ENCODE data around the gene POLR2C. TPM values are rescaled to one million over a fixed set of nuclear protein-coding genes. Genes with fewer than 3 reads are reported as not detected.

POLR2C gene
- total and polyA plus RNA-seq, 2 of the 13 experiments (the other 11 are each of a cell fraction or from before 2014, with no cell fraction given), result 104 to 216 TPM

- TF ChIP-seq, protein P1, sequence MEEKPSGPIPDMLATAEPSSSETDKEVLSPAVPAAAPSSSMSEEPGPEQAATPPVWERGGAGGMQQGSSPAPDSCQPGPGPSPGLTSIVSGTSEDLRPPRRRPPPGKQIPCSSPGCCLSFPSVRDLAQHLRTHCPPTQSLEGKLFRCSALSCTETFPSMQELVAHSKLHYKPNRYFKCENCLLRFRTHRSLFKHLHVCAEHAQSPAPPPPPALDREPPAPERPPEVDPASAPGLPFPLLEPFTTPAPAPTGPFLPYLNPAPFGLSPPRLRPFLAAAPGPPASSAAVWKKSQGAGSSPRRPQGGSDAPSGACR (CRISPR knock-in tag; IDR thresholded peaks at IDR 0.05), result no peak
- TF ChIP-seq ZNF143 (CRISPR knock-in tag; IDR thresholded peaks at IDR 0.05) (0 out of 2 replicates have a peak, but pooled peaks have one; percentile 26), ZNF773 (CRISPR knock-in tag; IDR thresholded peaks at IDR 0.05; ENCODE audit: borderline replicate concordance) (no peak), ZNF335 (CRISPR knock-in tag; IDR thresholded peaks at IDR 0.05) (no peak), POGK (CRISPR knock-in tag; conservative IDR thresholded peaks at IDR 0.05) (no peak), MED13 (CRISPR knock-in tag; IDR thresholded peaks at IDR 0.05) (no peak), KLF15 (CRISPR knock-in tag; IDR thresholded peaks at IDR 0.05; ENCODE audit: borderline replicate concordance) (no peak), IKZF1 (IDR thresholded peaks at IDR 0.05) (no peak), AKAP8 (CRISPR knock-in tag; IDR thresholded peaks at IDR 0.05) (no peak; the same call in 1 of the 2 replicates), REPIN1 (CRISPR knock-in tag; IDR thresholded peaks at IDR 0.05; ENCODE audit: borderline replicate concordance, low read depth) (no peak), ZNF383 (CRISPR knock-in tag; IDR thresholded peaks at IDR 0.05; ENCODE audit: borderline replicate concordance) (no peak), MEIS1 (CRISPR knock-in tag; IDR thresholded peaks at IDR 0.05; ENCODE audit: borderline replicate concordance) (no peak), ZNF766 (CRISPR knock-in tag; IDR thresholded peaks at IDR 0.05; ENCODE audit: borderline replicate concordance) (0 out of 2 replicates have a peak, but pooled peaks have one; percentile 38), SP1 (IDR thresholded peaks at IDR 0.05) (no peak), SP1 (CRISPR knock-in tag; IDR thresholded peaks at IDR 0.05) (no peak), MYPOP (CRISPR knock-in tag; IDR thresholded peaks at IDR 0.05) (no peak), KDM2A (CRISPR knock-in tag; IDR thresholded peaks at IDR 0.05; ENCODE audit: borderline replicate concordance, low read depth) (peak; percentile 29; the same call in 1 of the 2 replicates), HOXA3 (CRISPR knock-in tag; IDR thresholded peaks at IDR 0.05) (0 out of 2 replicates have a peak, but pooled peaks have one; percentile 17)
- TF ChIP-seq, protein P2, sequence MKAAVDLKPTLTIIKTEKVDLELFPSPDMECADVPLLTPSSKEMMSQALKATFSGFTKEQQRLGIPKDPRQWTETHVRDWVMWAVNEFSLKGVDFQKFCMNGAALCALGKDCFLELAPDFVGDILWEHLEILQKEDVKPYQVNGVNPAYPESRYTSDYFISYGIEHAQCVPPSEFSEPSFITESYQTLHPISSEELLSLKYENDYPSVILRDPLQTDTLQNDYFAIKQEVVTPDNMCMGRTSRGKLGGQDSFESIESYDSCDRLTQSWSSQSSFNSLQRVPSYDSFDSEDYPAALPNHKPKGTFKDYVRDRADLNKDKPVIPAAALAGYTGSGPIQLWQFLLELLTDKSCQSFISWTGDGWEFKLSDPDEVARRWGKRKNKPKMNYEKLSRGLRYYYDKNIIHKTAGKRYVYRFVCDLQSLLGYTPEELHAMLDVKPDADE (CRISPR knock-in tag; IDR thresholded peaks at IDR 0.05), result no peak
- TF ChIP-seq, protein P3, sequence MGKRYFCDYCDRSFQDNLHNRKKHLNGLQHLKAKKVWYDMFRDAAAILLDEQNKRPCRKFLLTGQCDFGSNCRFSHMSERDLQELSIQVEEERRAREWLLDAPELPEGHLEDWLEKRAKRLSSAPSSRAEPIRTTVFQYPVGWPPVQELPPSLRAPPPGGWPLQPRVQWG (CRISPR knock-in tag; IDR thresholded peaks at IDR 0.05; ENCODE audit: borderline replicate concordance, low read depth), result no peak
- TF ChIP-seq, protein P4, sequence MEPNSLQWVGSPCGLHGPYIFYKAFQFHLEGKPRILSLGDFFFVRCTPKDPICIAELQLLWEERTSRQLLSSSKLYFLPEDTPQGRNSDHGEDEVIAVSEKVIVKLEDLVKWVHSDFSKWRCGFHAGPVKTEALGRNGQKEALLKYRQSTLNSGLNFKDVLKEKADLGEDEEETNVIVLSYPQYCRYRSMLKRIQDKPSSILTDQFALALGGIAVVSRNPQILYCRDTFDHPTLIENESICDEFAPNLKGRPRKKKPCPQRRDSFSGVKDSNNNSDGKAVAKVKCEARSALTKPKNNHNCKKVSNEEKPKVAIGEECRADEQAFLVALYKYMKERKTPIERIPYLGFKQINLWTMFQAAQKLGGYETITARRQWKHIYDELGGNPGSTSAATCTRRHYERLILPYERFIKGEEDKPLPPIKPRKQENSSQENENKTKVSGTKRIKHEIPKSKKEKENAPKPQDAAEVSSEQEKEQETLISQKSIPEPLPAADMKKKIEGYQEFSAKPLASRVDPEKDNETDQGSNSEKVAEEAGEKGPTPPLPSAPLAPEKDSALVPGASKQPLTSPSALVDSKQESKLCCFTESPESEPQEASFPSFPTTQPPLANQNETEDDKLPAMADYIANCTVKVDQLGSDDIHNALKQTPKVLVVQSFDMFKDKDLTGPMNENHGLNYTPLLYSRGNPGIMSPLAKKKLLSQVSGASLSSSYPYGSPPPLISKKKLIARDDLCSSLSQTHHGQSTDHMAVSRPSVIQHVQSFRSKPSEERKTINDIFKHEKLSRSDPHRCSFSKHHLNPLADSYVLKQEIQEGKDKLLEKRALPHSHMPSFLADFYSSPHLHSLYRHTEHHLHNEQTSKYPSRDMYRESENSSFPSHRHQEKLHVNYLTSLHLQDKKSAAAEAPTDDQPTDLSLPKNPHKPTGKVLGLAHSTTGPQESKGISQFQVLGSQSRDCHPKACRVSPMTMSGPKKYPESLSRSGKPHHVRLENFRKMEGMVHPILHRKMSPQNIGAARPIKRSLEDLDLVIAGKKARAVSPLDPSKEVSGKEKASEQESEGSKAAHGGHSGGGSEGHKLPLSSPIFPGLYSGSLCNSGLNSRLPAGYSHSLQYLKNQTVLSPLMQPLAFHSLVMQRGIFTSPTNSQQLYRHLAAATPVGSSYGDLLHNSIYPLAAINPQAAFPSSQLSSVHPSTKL (CRISPR knock-in tag; IDR thresholded peaks at IDR 0.05), result no peak
These were observed 16.9 kb downstream of the POLR2C start (continued) for GRCh38 chr16:57479205-57479975.
